ENCODE data around the gene DIP2B. TPM values are rescaled to one million over a fixed set of nuclear protein-coding genes. Genes with fewer than 3 reads are reported as not detected.
"Not testable (repeated sequence)": the region's sequence is repeated elsewhere in the genome, so short reads cannot be mapped to it uniquely, and the experiment has no call there.

Gene DIP2B
- total RNA-seq, 1 donor from 2014 or later, result 24.0 TPM

- Histone ChIP-seq H3K4me1 (ENCODE audit: control insufficient read depth in 3 of 3, insufficient read depth in 3 of 3, low read length in 3 of 3) (no peaks in the 10 kb centered on the region), H3K4me3 (ENCODE audit: low read length in 3 of 3) (no peak overlapping the region), H3K9me3 (ENCODE audit: control insufficient read depth in 3 of 3, low read length in 3 of 3) (no peaks in the 10 kb centered on the region), H3K27me3 (ENCODE audit: control insufficient read depth in 3 of 3, insufficient read depth in 3 of 3, low read length in 3 of 3) (no peaks in the 10 kb centered on the region), H3K27ac (ENCODE audit: low read depth, low read length) (no peak overlapping the region), H3K9ac (ENCODE audit: low read depth in 1 of 3, low read length in 3 of 3) (no peak overlapping the region), H3K36me3 (ENCODE audit: control insufficient read depth in 3 of 3, insufficient read depth in 3 of 3, low read length in 3 of 3) (peaks cover 11 to 29% (median 22%) of the 10 kb centered on the region in 3 donors)
Observed at GRCh38 chr12:50677858-50678257, 173.1 kb downstream of the DIP2B start.

- Histone ChIP-seq H3K9ac (ENCODE audit: low read depth in 1 of 3, low read length in 3 of 3) (no peak overlapping the region), H3K27ac (ENCODE audit: low read depth, low read length) (no peak overlapping the region), H3K9me3 (ENCODE audit: control insufficient read depth in 3 of 3, low read length in 3 of 3) (no peaks in the 10 kb centered on the region), H3K36me3 (ENCODE audit: control insufficient read depth in 3 of 3, insufficient read depth in 3 of 3, low read length in 3 of 3) (peaks cover 11 to 30% (median 22%) of the 10 kb centered on the region in 3 donors), H3K4me3 (ENCODE audit: low read length in 3 of 3) (no peak overlapping the region), H3K4me1 (ENCODE audit: control insufficient read depth in 3 of 3, insufficient read depth in 3 of 3, low read length in 3 of 3) (no peaks in the 10 kb centered on the region), H3K27me3 (ENCODE audit: control insufficient read depth in 3 of 3, insufficient read depth in 3 of 3, low read length in 3 of 3) (no peaks in the 10 kb centered on the region)
Observed at GRCh38 chr12:50678650-50679365, 174.0 kb downstream of the DIP2B start.

- Histone ChIP-seq H3K9ac (ENCODE audit: low read depth in 1 of 3, low read length in 3 of 3) (no peak overlapping the region), H3K27me3 (ENCODE audit: control insufficient read depth in 3 of 3, insufficient read depth in 3 of 3, low read length in 3 of 3) (no peaks in the 10 kb centered on the region), H3K4me3 (ENCODE audit: low read length in 3 of 3) (no peak overlapping the region), H3K4me1 (ENCODE audit: control insufficient read depth in 3 of 3, insufficient read depth in 3 of 3, low read length in 3 of 3) (no peaks in the 10 kb centered on the region), H3K9me3 (ENCODE audit: control insufficient read depth in 3 of 3, low read length in 3 of 3) (no peaks in the 10 kb centered on the region), H3K27ac (ENCODE audit: low read depth, low read length) (no peak overlapping the region), H3K36me3 (ENCODE audit: control insufficient read depth in 3 of 3, insufficient read depth in 3 of 3, low read length in 3 of 3) (peaks cover 7 to 35% (median 22%) of the 10 kb centered on the region in 3 donors)
Observed at GRCh38 chr12:50679612-50680011, 174.8 kb downstream of the DIP2B start.

- peaks cover 3 to 33% (median 14%) of the 10 kb centered on the region in 3 donors for H3K36me3 ChIP-seq (ENCODE audit: control insufficient read depth in 3 of 3, insufficient read depth in 3 of 3, low read length in 3 of 3)
- H3K9me3 ChIP-seq (ENCODE audit: control insufficient read depth in 3 of 3, low read length in 3 of 3); H3K4me1 ChIP-seq (ENCODE audit: control insufficient read depth in 3 of 3, insufficient read depth in 3 of 3, low read length in 3 of 3); H3K27ac ChIP-seq (ENCODE audit: low read depth, low read length); H3K27me3 ChIP-seq (ENCODE audit: control insufficient read depth in 3 of 3, insufficient read depth in 3 of 3, low read length in 3 of 3); H3K9ac ChIP-seq (ENCODE audit: low read depth in 1 of 3, low read length in 3 of 3); H3K4me3 ChIP-seq (ENCODE audit: low read length in 3 of 3): not testable (repeated sequence)
Observed at GRCh38 chr12:50681064-50681463, 176.3 kb downstream of the DIP2B start.

GRCh38 chr12:50685641-50686040 is 180.9 kb downstream of the DIP2B start:
- Histone ChIP-seq H3K27ac (ENCODE audit: low read depth, low read length) (no peak overlapping the region), H3K4me1 (ENCODE audit: control insufficient read depth in 3 of 3, insufficient read depth in 3 of 3, low read length in 3 of 3) (no peaks in the 10 kb centered on the region), H3K27me3 (ENCODE audit: control insufficient read depth in 3 of 3, insufficient read depth in 3 of 3, low read length in 3 of 3) (no peaks in the 10 kb centered on the region), H3K4me3 (ENCODE audit: low read length in 3 of 3) (no peak overlapping the region), H3K36me3 (ENCODE audit: control insufficient read depth in 3 of 3, insufficient read depth in 3 of 3, low read length in 3 of 3) (peaks cover 16 to 36% (median 20%) of the 10 kb centered on the region in 3 donors), H3K9me3 (ENCODE audit: control insufficient read depth in 3 of 3, low read length in 3 of 3) (no peaks in the 10 kb centered on the region), H3K9ac (ENCODE audit: low read depth in 1 of 3, low read length in 3 of 3) (no peak overlapping the region)

GRCh38 chr12:50686406-50686805 is 181.6 kb downstream of the DIP2B start:
- H3K4me1 ChIP-seq (ENCODE audit: control insufficient read depth in 3 of 3, insufficient read depth in 3 of 3, low read length in 3 of 3), result peaks cover 0 to 3% (median 0%) of the 10 kb centered on the region in 3 donors
- H3K4me3 ChIP-seq (ENCODE audit: low read length in 3 of 3), result no peak overlapping the region
- peaks cover 16 to 40% (median 20%) of the 10 kb centered on the region in 3 donors for H3K36me3 ChIP-seq (ENCODE audit: control insufficient read depth in 3 of 3, insufficient read depth in 3 of 3, low read length in 3 of 3)
- no peak overlapping the region for H3K9ac ChIP-seq (ENCODE audit: low read depth in 1 of 3, low read length in 3 of 3)
- H3K27ac ChIP-seq (ENCODE audit: low read depth, low read length), result no peak overlapping the region
- H3K9me3 ChIP-seq (ENCODE audit: control insufficient read depth in 3 of 3, low read length in 3 of 3), result no peaks in the 10 kb centered on the region
- H3K27me3 ChIP-seq (ENCODE audit: control insufficient read depth in 3 of 3, insufficient read depth in 3 of 3, low read length in 3 of 3), result no peaks in the 10 kb centered on the region

- no peak overlapping the region for H3K4me3 ChIP-seq (ENCODE audit: low read length in 3 of 3)
- H3K4me1 ChIP-seq (ENCODE audit: control insufficient read depth in 3 of 3, insufficient read depth in 3 of 3, low read length in 3 of 3), result peaks cover 0 to 3% (median 0%) of the 10 kb centered on the region in 3 donors
- no peaks in the 10 kb centered on the region for H3K27me3 ChIP-seq (ENCODE audit: control insufficient read depth in 3 of 3, insufficient read depth in 3 of 3, low read length in 3 of 3)
- no peak overlapping the region for H3K9ac ChIP-seq (ENCODE audit: low read depth in 1 of 3, low read length in 3 of 3)
- peaks cover 14 to 38% (median 18%) of the 10 kb centered on the region in 3 donors for H3K36me3 ChIP-seq (ENCODE audit: control insufficient read depth in 3 of 3, insufficient read depth in 3 of 3, low read length in 3 of 3)
- H3K9me3 ChIP-seq (ENCODE audit: control insufficient read depth in 3 of 3, low read length in 3 of 3), result no peaks in the 10 kb centered on the region
- no peak overlapping the region for H3K27ac ChIP-seq (ENCODE audit: low read depth, low read length)
Observed at GRCh38 chr12:50686976-50687375, 182.2 kb downstream of the DIP2B start.

GRCh38 chr12:50689437-50689836 is 184.7 kb downstream of the DIP2B start:
- Histone ChIP-seq H3K4me3 (ENCODE audit: low read length in 3 of 3) (no peak overlapping the region), H3K9me3 (ENCODE audit: control insufficient read depth in 3 of 3, low read length in 3 of 3) (no peaks in the 10 kb centered on the region), H3K27me3 (ENCODE audit: control insufficient read depth in 3 of 3, insufficient read depth in 3 of 3, low read length in 3 of 3) (no peaks in the 10 kb centered on the region), H3K4me1 (ENCODE audit: control insufficient read depth in 3 of 3, insufficient read depth in 3 of 3, low read length in 3 of 3) (peaks cover 0 to 3% (median 0%) of the 10 kb centered on the region in 3 donors), H3K36me3 (ENCODE audit: control insufficient read depth in 3 of 3, insufficient read depth in 3 of 3, low read length in 3 of 3) (peaks cover 12 to 48% (median 32%) of the 10 kb centered on the region in 3 donors), H3K9ac (ENCODE audit: low read depth in 1 of 3, low read length in 3 of 3) (no peak overlapping the region), H3K27ac (ENCODE audit: low read depth, low read length) (no peak overlapping the region)

- Histone ChIP-seq H3K4me3 (ENCODE audit: low read length in 3 of 3) (no peak overlapping the region), H3K36me3 (ENCODE audit: control insufficient read depth in 3 of 3, insufficient read depth in 3 of 3, low read length in 3 of 3) (peaks cover 12 to 52% (median 37%) of the 10 kb centered on the region in 3 donors), H3K27ac (ENCODE audit: low read depth, low read length) (no peak overlapping the region), H3K4me1 (ENCODE audit: control insufficient read depth in 3 of 3, insufficient read depth in 3 of 3, low read length in 3 of 3) (peaks cover 0 to 3% (median 0%) of the 10 kb centered on the region in 3 donors), H3K9me3 (ENCODE audit: control insufficient read depth in 3 of 3, low read length in 3 of 3) (no peaks in the 10 kb centered on the region), H3K27me3 (ENCODE audit: control insufficient read depth in 3 of 3, insufficient read depth in 3 of 3, low read length in 3 of 3) (no peaks in the 10 kb centered on the region), H3K9ac (ENCODE audit: low read depth in 1 of 3, low read length in 3 of 3) (no peak overlapping the region)
Observed at GRCh38 chr12:50690925-50691324, 186.1 kb downstream of the DIP2B start.

GRCh38 chr12:50695961-50696360 is 191.2 kb downstream of the DIP2B start:
- peaks cover 15 to 70% (median 57%) of the 10 kb centered on the region in 3 donors for H3K36me3 ChIP-seq (ENCODE audit: control insufficient read depth in 3 of 3, insufficient read depth in 3 of 3, low read length in 3 of 3)

More at GRCh38 chr12:50695961-50696360, 191.2 kb downstream of the DIP2B start:
- no peak overlapping the region for H3K27ac ChIP-seq (ENCODE audit: low read depth, low read length)
- no peak overlapping the region for H3K4me3 ChIP-seq (ENCODE audit: low read length in 3 of 3)
- no peak overlapping the region for H3K9ac ChIP-seq (ENCODE audit: low read depth in 1 of 3, low read length in 3 of 3)
- peaks cover 0 to 3% (median 0%) of the 10 kb centered on the region in 3 donors for H3K4me1 ChIP-seq (ENCODE audit: control insufficient read depth in 3 of 3, insufficient read depth in 3 of 3, low read length in 3 of 3)
- no peaks in the 10 kb centered on the region for H3K27me3 ChIP-seq (ENCODE audit: control insufficient read depth in 3 of 3, insufficient read depth in 3 of 3, low read length in 3 of 3)
- no peaks in the 10 kb centered on the region for H3K9me3 ChIP-seq (ENCODE audit: control insufficient read depth in 3 of 3, low read length in 3 of 3)

All from skeletal muscle tissue (tissue), 4 donors.